Naive thymus-derived CD8-positive, alpha-beta T cell (primary cell): Measurements from ENCODE around the gene IGF2BP1. TPM values are rescaled to one million over a fixed set of nuclear protein-coding genes. Genes with fewer than 3 reads are reported as not detected.

Source experiments
- ATAC-seq, 2 donors: fragments of 150-1000 bp; cut with Tn5 transposase in 1 of 2; sonication (Bioruptor Pico), chemical (Tn5 transposase) in 1 of 2; 1 replicate in 1 of 2; 2 replicates in 1 of 2; pipeline ENCODE4 v1.10.0; 2021; ENCODE audit warnings: mild to moderate bottlenecking in 2 of 2, moderate library complexity in 2 of 2
- POLR2A ChIA-PET: fragments of 350-600 bp; sonication (Branson Sonifier 250); formaldehyde crosslinking; loops from one replicate; lab custom pipeline; 2021; ENCODE audit warnings: antibody characterized with exemption; lab: Charles Lee
- DNase-seq, 10 donors: peaks; one replicate each; pipeline versions ENCODE4 v3.0.0 to v3.0.0-alpha.2; 2020 to 2022
- H3K27ac Mint-ChIP-seq, 10 donors: one replicate each; pipeline ENCODE4 v1.8.0; 2020 to 2022; ENCODE audit warnings: mild to moderate bottlenecking in 10 of 10, mixed read lengths in 10 of 10, moderate library complexity in 4 of 10, inconsistent platforms in 1 of 10
- H3K27me3 Mint-ChIP-seq, 5 donors: one replicate each; pipeline ENCODE4 v1.8.0; 2021 to 2022; ENCODE audit warnings: mixed read lengths in 5 of 5
- H3K36me3 Mint-ChIP-seq, 3 donors: one replicate each; pipeline ENCODE4 v1.8.0; 2020 to 2022; ENCODE audit warnings: mixed read lengths in 3 of 3, mild to moderate bottlenecking in 2 of 3, inconsistent platforms in 1 of 3
- H3K4me1 Mint-ChIP-seq, 4 donors: one replicate each; pipeline ENCODE4 v1.8.0; 2021 to 2022; ENCODE audit warnings: mixed read lengths in 4 of 4
- H3K4me3 Mint-ChIP-seq, 10 donors: one replicate each; pipeline ENCODE4 v1.8.0; 2020 to 2022; ENCODE audit warnings: mild to moderate bottlenecking in 10 of 10, mixed read lengths in 10 of 10, moderate library complexity in 6 of 10, inconsistent platforms in 1 of 10
- H3K9me3 Mint-ChIP-seq, 9 donors: one replicate each; pipeline ENCODE4 v1.8.0; 2020 to 2022; ENCODE audit warnings: mixed read lengths in 9 of 9, mild to moderate bottlenecking in 3 of 9, inconsistent platforms in 1 of 9, moderate library complexity in 1 of 9
- polyA plus RNA-seq, 3 donors: library from polyadenylated mRNA; unstranded; fragments of 300-500 nt; fragmentation: Illumina TruSeq; gene quantifications; one replicate each; pipeline ENCODE4 v1.2.3, GENCODE V29; 2021
- total RNA-seq, 8 experiments: library from RNA in 2 of 8; stranded (reverse) in 2 of 8; gene quantifications; one replicate each; pipeline ENCODE4 v1.2.3 and lab custom pipeline; 2021 to 2026

Gene IGF2BP1
- total and polyA plus RNA-seq, 5 experiments from 2014 or later = not detected

- H3K27me3 Mint-ChIP-seq = peaks cover 6 to 41% (median 29%) of the 10 kb centered on the region in 5 donors
These were observed 11.5 kb upstream of the IGF2BP1 start for GRCh38 chr17:48985436-48986245.

GRCh38 chr17:48989100-48989499, 8.1 kb upstream of the IGF2BP1 start:
- Mint-ChIP-seq H3K4me3 (no peak overlapping the region), H3K27me3 (peaks cover 19 to 62% (median 48%) of the 10 kb centered on the region in 5 donors)
- ATAC-seq = no peak

More at GRCh38 chr17:48985436-48986245, 11.5 kb upstream of the IGF2BP1 start:
- Mint-ChIP-seq H3K9me3 (peaks cover 0 to 14% (median 0%) of the 10 kb centered on the region in 9 donors), H3K4me3 (no peak overlapping the region), H3K36me3 (peaks cover 0 to 4% (median 3%) of the 10 kb centered on the region in 3 donors), H3K4me1 (no peaks in the 10 kb centered on the region), H3K27ac (peak overlapping the region in 1 of 10 donors; percentile 31)
- no peak for DNase-seq
- no peak for ATAC-seq
- POLR2A ChIA-PET = no interaction called here

GRCh38 chr17:48990882-48991357, 6.3 kb upstream of the IGF2BP1 start:
- Mint-ChIP-seq H3K27ac (no peak overlapping the region), H3K9me3 (peaks cover 0 to 7% (median 0%) of the 10 kb centered on the region in 9 donors), H3K4me3 (no peak overlapping the region), H3K27me3 (peaks cover 30 to 77% (median 53%) of the 10 kb centered on the region in 5 donors), H3K4me1 (peaks cover 3 to 8% (median 5%) of the 10 kb centered on the region in 4 donors), H3K36me3 (peaks cover 0 to 5% (median 0%) of the 10 kb centered on the region in 3 donors)
- DNase-seq (no peak), ATAC-seq (no peak)
- POLR2A ChIA-PET = no interaction called here

More at GRCh38 chr17:48989100-48989499, 8.1 kb upstream of the IGF2BP1 start:
- POLR2A ChIA-PET = no interaction called here
- Mint-ChIP-seq H3K4me1 (no peaks in the 10 kb centered on the region), H3K9me3 (peaks cover 0 to 2% (median 0%) of the 10 kb centered on the region in 9 donors), H3K27ac (no peak overlapping the region), H3K36me3 (no peaks in the 10 kb centered on the region)
- no peak for DNase-seq

GRCh38 chr17:48992444-48992843, 4.7 kb upstream of the IGF2BP1 start:
- Mint-ChIP-seq H3K4me3 (no peak overlapping the region), H3K27me3 (peaks cover 34 to 85% (median 58%) of the 10 kb centered on the region in 5 donors), H3K27ac (no peak overlapping the region), H3K4me1 (peaks cover 11 to 19% (median 16%) of the 10 kb centered on the region in 4 donors), H3K9me3 (peaks cover 0 to 13% (median 0%) of the 10 kb centered on the region in 9 donors), H3K36me3 (peaks cover 0 to 11% (median 0%) of the 10 kb centered on the region in 3 donors)
- POLR2A ChIA-PET = interaction anchor here (0.6 kb wide), 1 partner anchor 9 kb away, joined by 6 read pairs; no protein-coding TSS in a partner anchor
- DNase-seq (no peak), ATAC-seq (no peak)

GRCh38 chr17:48993305-48993704, 3.9 kb upstream of the IGF2BP1 start:
- POLR2A ChIA-PET = no interaction called here
- H3K27me3 Mint-ChIP-seq = peaks cover 34 to 84% (median 59%) of the 10 kb centered on the region in 5 donors
- ATAC-seq = no peak
- no peak overlapping the region for H3K27ac Mint-ChIP-seq
- no peak overlapping the region for H3K4me3 Mint-ChIP-seq
- peaks cover 0 to 11% (median 0%) of the 10 kb centered on the region in 3 donors for H3K36me3 Mint-ChIP-seq
- peaks cover 0 to 13% (median 0%) of the 10 kb centered on the region in 9 donors for H3K9me3 Mint-ChIP-seq
- peaks cover 12 to 28% (median 24%) of the 10 kb centered on the region in 4 donors for H3K4me1 Mint-ChIP-seq
- DNase-seq = no peak

GRCh38 chr17:48993951-48994350, 3.2 kb upstream of the IGF2BP1 start:
- DNase-seq (no peak), ATAC-seq (no peak)
- H3K36me3 Mint-ChIP-seq = peaks cover 0 to 13% (median 0%) of the 10 kb centered on the region in 3 donors
- no peak overlapping the region for H3K4me3 Mint-ChIP-seq
- POLR2A ChIA-PET = no interaction called here
- H3K27me3 Mint-ChIP-seq = peaks cover 34 to 89% (median 64%) of the 10 kb centered on the region in 5 donors
- H3K27ac Mint-ChIP-seq = no peak overlapping the region
- peaks cover 14 to 34% (median 28%) of the 10 kb centered on the region in 4 donors for H3K4me1 Mint-ChIP-seq
- H3K9me3 Mint-ChIP-seq = peaks cover 0 to 13% (median 0%) of the 10 kb centered on the region in 9 donors

GRCh38 chr17:48994549-48995303, 2.5 kb upstream of the IGF2BP1 start:
- H3K36me3 Mint-ChIP-seq = peaks cover 0 to 13% (median 0%) of the 10 kb centered on the region in 3 donors
- H3K4me3 Mint-ChIP-seq = peak overlapping the region in 9 of 10 donors; percentile 4 to 73 (median 50)
- peaks cover 41 to 94% (median 69%) of the 10 kb centered on the region in 5 donors for H3K27me3 Mint-ChIP-seq
- POLR2A ChIA-PET = no interaction called here
- H3K27ac Mint-ChIP-seq = peak overlapping the region in 1 of 10 donors; percentile 61
- H3K9me3 Mint-ChIP-seq = peaks cover 0 to 15% (median 0%) of the 10 kb centered on the region in 9 donors
- no peak for ATAC-seq
- peaks cover 14 to 34% (median 28%) of the 10 kb centered on the region in 4 donors for H3K4me1 Mint-ChIP-seq
- no peak for DNase-seq

GRCh38 chr17:48995304-48995973, 1.7 kb upstream of the IGF2BP1 start:
- ATAC-seq = peak; percentile 21 to 56

GRCh38 chr17:48995974-48996721, 1.0 kb upstream of the IGF2BP1 start:
- peaks cover 0 to 19% (median 4%) of the 10 kb centered on the region in 9 donors for H3K9me3 Mint-ChIP-seq
- ATAC-seq = peak in 1 of 2 donors; percentile 48
- H3K4me1 Mint-ChIP-seq = peaks cover 14 to 34% (median 28%) of the 10 kb centered on the region in 4 donors
- H3K36me3 Mint-ChIP-seq = peaks cover 0 to 16% (median 0%) of the 10 kb centered on the region in 3 donors
- H3K27me3 Mint-ChIP-seq = peaks cover 48 to 94% (median 69%) of the 10 kb centered on the region in 5 donors
- no peak overlapping the region for H3K27ac Mint-ChIP-seq
- DNase-seq = peak in 2 of 10 donors; percentile 19
- peak overlapping the region; percentile 54 to 86 (median 76) for H3K4me3 Mint-ChIP-seq
- POLR2A ChIA-PET = no interaction called here

More at GRCh38 chr17:48995304-48995973, 1.7 kb upstream of the IGF2BP1 start:
- no peak for DNase-seq
- peaks cover 47 to 94% (median 69%) of the 10 kb centered on the region in 5 donors for H3K27me3 Mint-ChIP-seq
- peaks cover 14 to 34% (median 28%) of the 10 kb centered on the region in 4 donors for H3K4me1 Mint-ChIP-seq
- H3K36me3 Mint-ChIP-seq = peaks cover 0 to 16% (median 0%) of the 10 kb centered on the region in 3 donors
- H3K4me3 Mint-ChIP-seq = peak overlapping the region in 9 of 10 donors; percentile 41 to 81 (median 60)
- H3K27ac Mint-ChIP-seq = peak overlapping the region in 1 of 10 donors; percentile 61
- peaks cover 0 to 16% (median 4%) of the 10 kb centered on the region in 9 donors for H3K9me3 Mint-ChIP-seq
- POLR2A ChIA-PET = no interaction called here

- Mint-ChIP-seq H3K36me3 (peaks cover 0 to 16% (median 0%) of the 10 kb centered on the region in 3 donors), H3K27ac (no peak overlapping the region), H3K4me3 (peak overlapping the region; percentile 55 to 86 (median 76)), H3K4me1 (peaks cover 14 to 34% (median 28%) of the 10 kb centered on the region in 4 donors), H3K27me3 (peaks cover 51 to 95% (median 73%) of the 10 kb centered on the region in 5 donors), H3K9me3 (peaks cover 0 to 22% (median 4%) of the 10 kb centered on the region in 9 donors)
- DNase-seq (no peak), ATAC-seq (peak in 1 of 2 donors; percentile 10)
- POLR2A ChIA-PET = interaction anchor here (0.7 kb wide), 1 partner anchor 147 kb away, joined by 3 read pairs; no protein-coding TSS in a partner anchor
These were observed 473 bp upstream of the IGF2BP1 start for GRCh38 chr17:48996722-48997102.
